SK-N-SH treated with all-trans-retinoic acid at 6 μM for 48 hours (cell line): ENCODE measurements around the gene THUMPD2.

Experiments
- ESRRG ChIP-seq: fragments of 250-450 bp; sonication (Bioruptor Pico); IDR thresholded peaks from 2 replicates; pipeline ENCODE4 v1.6.1; 2021; ENCODE audit warnings: mild to moderate bottlenecking
- OSR1 ChIP-seq: fragments of 250-450 bp; sonication (Bioruptor Pico); IDR thresholded peaks from 2 replicates; pipeline ENCODE4 v1.8.0; 2022; ENCODE audit warnings: moderate library complexity, mild to moderate bottlenecking, inconsistent platforms
- SNAI2 ChIP-seq: fragments of 250-450 bp; sonication (Bioruptor Pico); IDR thresholded peaks from 2 replicates; pipeline ENCODE4 v1.5.0; 2020; ENCODE audit warnings: mild to moderate bottlenecking, moderate library complexity

DNA sequence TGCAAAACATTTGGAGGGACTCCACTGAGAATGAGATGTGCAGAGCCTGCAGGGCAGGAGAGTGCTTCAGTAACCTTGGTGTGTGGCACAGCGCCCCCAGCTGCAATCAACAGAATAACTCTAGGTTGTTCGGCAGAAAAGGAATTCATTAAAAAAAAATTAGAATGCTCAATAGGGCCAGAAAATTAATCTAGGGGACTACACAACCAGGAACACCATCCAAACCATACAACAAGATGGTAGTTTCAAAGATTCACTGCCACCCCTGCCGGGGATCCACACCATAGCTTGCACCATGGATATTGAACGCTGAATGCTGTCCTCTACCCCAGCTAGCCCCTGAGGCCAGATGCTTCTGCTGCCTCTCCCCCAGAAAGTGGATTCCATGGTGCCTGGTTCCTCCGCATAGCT lies 50.1 kb downstream of the THUMPD2 start:
- TF ChIP-seq SNAI2 (CRISPR knock-in tag) = no peak
- TF ChIP-seq OSR1 (CRISPR knock-in tag) = no peak
- no peak for TF ChIP-seq ESRRG
